ENCODE measurements around the gene RPH3AL. TPM values are rescaled to one million over a fixed set of nuclear protein-coding genes. Genes with fewer than 3 reads are reported as not detected.

The RPH3AL gene
- total and polyA plus RNA-seq, 3 donors from 2014 or later = 4.4 to 13.5 (median 6.5) TPM

DNA sequence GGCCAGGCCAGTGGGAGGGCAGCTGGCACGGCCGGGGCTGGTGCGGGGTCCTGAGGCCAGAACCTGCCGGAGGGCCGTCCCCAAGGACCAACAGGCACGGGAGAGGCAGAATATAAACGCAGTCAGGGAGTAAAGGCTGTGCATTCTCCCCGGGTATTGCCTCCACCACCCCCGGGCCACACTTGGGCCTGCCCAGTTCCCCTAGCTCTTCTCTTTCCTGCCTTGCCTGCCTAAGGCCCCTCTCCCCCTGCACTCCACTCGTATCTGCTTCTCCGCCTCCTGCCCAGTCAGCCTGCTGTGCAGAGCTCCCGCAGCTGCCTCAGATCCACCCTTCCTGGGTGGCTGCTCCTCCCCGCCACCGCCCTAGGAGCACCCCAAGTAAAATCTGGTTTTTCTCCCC, 5.0 kb upstream of the RPH3AL start:
- Histone ChIP-seq H3K27ac (no peak overlapping the region), H3K4me1 (no peaks in the 10 kb centered on the region), H3K36me3 (ENCODE audit: low read depth, missing control alignments) (no peaks in the 10 kb centered on the region), H3K27me3 (no peaks in the 10 kb centered on the region), H3K4me3 (no peak overlapping the region), H3K9me3 (no peaks in the 10 kb centered on the region)
- TF ChIP-seq POLR2A (IDR thresholded peaks at IDR 0.05) = no peak
- TF ChIP-seq, protein P1, sequence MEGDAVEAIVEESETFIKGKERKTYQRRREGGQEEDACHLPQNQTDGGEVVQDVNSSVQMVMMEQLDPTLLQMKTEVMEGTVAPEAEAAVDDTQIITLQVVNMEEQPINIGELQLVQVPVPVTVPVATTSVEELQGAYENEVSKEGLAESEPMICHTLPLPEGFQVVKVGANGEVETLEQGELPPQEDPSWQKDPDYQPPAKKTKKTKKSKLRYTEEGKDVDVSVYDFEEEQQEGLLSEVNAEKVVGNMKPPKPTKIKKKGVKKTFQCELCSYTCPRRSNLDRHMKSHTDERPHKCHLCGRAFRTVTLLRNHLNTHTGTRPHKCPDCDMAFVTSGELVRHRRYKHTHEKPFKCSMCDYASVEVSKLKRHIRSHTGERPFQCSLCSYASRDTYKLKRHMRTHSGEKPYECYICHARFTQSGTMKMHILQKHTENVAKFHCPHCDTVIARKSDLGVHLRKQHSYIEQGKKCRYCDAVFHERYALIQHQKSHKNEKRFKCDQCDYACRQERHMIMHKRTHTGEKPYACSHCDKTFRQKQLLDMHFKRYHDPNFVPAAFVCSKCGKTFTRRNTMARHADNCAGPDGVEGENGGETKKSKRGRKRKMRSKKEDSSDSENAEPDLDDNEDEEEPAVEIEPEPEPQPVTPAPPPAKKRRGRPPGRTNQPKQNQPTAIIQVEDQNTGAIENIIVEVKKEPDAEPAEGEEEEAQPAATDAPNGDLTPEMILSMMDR (IDR thresholded peaks at IDR 0.05) = no peak
- intact Hi-C loops (cut with DNase I; ENCODE audit: low total_unique reads) = no loop called here
- WGBS, 2 donors = 71 to 73% methylated on average over 14 of the region's 14 CpGs
- DNase-seq = no peak

DNA sequence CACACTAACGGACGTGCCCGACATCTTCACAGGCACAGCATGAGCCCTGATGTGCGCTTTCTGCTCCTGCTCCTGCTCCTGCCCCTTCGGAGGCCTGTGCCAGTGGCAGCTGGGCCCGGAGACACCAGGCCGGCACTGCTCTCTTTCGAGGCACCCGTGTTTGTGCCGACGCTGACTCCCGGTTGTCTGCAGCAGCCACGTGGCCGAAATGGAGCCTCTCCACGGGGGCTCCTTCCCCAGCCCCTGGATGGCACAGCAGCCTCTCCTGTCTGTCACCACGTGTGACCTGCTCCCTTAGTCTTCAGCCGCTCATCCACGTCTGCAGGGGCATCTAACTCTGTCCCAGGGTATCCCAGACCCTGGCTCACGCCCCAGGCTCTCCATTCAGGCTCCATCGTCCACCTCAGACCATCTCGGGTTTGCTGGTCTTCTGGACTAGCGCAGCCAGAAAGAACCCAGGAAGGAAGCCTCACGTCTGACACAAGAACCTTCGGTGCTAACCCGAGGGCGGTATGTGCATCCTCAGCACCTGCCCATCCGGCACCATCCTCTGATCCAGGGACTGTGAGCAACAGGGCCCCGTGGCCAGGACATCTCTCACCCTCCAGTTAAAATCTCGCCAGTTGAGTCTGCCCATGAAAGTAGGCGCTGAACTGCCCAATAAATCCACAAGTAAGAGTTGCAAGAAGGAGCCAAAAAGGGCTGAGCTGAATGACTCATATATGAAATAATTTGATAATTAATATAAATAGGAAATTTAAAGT, 4.2 kb upstream of the RPH3AL start:
- no peaks in the 10 kb centered on the region for H3K27me3 ChIP-seq
- no peaks in the 10 kb centered on the region for H3K9me3 ChIP-seq
- H3K4me1 ChIP-seq = no peaks in the 10 kb centered on the region
- 87 to 92% methylated on average over 24 to 30 of the region's 30 CpGs for WGBS, 2 donors
- intact Hi-C loops (cut with DNase I; ENCODE audit: low total_unique reads) = no loop called here
- H3K27ac ChIP-seq = no peak overlapping the region
- no peak overlapping the region for H3K4me3 ChIP-seq
- TF ChIP-seq POLR2A (IDR thresholded peaks at IDR 0.05) = no peak
- TF ChIP-seq, protein P1 (IDR thresholded peaks at IDR 0.05) = no peak
- DNase-seq = no peak
- no peaks in the 10 kb centered on the region for H3K36me3 ChIP-seq (ENCODE audit: low read depth, missing control alignments)

DNA sequence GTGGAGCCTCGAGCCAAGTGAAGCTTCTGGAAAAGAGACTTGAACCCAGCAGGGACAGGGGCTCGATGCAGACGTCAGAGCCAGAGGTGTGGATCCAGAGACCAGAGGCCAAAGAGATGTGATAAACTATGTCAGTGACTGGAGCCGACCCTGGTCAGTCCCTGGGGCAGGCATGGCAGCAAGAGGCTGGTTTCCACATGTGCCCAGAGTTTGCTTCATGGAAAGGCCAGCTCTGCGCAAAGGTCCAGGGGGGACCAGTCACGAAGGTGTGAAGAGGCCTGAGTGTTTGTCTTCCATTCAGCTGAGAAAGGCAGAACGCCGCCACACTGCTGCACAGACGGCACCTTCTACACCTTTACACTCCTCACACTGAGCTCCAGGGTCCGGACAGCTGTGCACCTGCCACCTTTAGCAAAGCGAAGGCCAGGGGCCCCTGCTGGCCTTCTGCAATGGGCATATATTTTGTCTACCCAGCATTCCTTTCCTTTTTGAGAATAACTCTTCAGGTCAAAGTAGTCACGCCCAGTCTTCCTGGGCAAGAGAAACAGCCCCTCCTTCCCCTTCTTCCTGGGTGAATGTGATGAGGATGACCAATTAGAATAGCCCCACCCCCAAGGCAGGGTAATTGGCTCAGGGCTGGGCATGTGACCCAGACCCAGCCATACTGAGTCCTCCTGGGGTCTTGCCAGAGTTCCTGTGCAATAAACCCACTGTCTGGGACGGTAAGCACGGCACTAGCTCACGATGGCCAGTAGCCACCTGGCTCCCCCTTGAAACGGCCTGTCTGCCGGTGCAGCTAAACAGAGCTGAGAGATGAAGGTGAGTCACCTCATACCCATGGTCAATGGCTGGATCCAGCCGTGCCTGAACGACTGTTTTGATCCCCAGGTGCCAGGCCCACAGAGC, 2.3 kb upstream of the RPH3AL start:
- H3K27me3 ChIP-seq = no peaks in the 10 kb centered on the region
- no peak for DNase-seq
- TF ChIP-seq, protein P1 (IDR thresholded peaks at IDR 0.05) = no peak
- TF ChIP-seq POLR2A (IDR thresholded peaks at IDR 0.05) = no peak
- H3K4me3 ChIP-seq = no peak overlapping the region
- no peaks in the 10 kb centered on the region for H3K36me3 ChIP-seq (ENCODE audit: low read depth, missing control alignments)
- H3K27ac ChIP-seq = no peak overlapping the region
- no peaks in the 10 kb centered on the region for H3K9me3 ChIP-seq
- 76 to 87% methylated on average over 17 to 19 of the region's 19 CpGs for WGBS, 2 donors
- intact Hi-C loops (cut with DNase I; ENCODE audit: low total_unique reads) = no loop called here
- H3K4me1 ChIP-seq = peaks cover 12% of the 10 kb centered on the region

DNA sequence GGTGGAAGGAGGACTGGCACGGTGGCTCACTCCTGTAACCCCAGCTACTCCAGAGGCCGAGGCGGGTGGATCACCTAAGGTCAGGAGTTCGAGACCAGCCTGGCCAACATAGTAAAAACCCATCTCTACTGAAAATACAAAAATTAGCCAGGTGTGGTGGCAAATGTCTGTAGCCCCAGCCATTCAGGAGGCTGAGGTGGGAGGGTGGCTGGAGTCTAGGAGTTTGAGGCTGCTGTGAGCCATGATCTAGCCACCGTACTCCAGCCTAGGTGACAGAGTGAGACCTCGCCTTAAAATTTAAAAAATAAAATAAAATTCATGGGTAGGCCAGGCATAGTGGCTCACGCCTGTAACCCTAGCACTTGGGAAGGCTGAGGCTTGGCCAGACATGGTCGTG, 1.2 kb upstream of the RPH3AL start:
- Histone ChIP-seq H3K36me3 (ENCODE audit: low read depth, missing control alignments) (no peaks in the 10 kb centered on the region), H3K27ac (no peak overlapping the region), H3K4me1 (peaks cover 17% of the 10 kb centered on the region), H3K4me3 (no peak overlapping the region), H3K27me3 (no peaks in the 10 kb centered on the region), H3K9me3 (no peaks in the 10 kb centered on the region)
- intact Hi-C loops (cut with DNase I; ENCODE audit: low total_unique reads) = no loop called here
- no peak for DNase-seq
- TF ChIP-seq POLR2A (IDR thresholded peaks at IDR 0.05) = no peak
- TF ChIP-seq, protein P1 (IDR thresholded peaks at IDR 0.05) = no peak
- WGBS, 2 donors = 92 to 93% methylated on average over 8 of the region's 8 CpGs

Data from testis (tissue), 3 donors.